HL-60 (cell line): ENCODE data around the gene AP1B1.

Source experiments
- DNase-seq, 2 experiments: peaks; one replicate each; pipeline ENCODE4 v3.0.0-alpha.2; 2010 to 2020; ENCODE audit warnings: low read depth in 1 of 2, low spot score in 1 of 2
- H3K27ac ChIP-seq: fragments of 250-450 bp; sonication (Bioruptor Pico); replicated peaks from 2 replicates; pipeline ENCODE4 v1.5.1; 2020; ENCODE audit warnings: mild to moderate bottlenecking, moderate library complexity
- H3K27me3 ChIP-seq: fragments of 250-450 bp; sonication (Bioruptor Pico); 2 replicates; pipeline ENCODE4 v1.5.1; 2021; ENCODE audit warnings: mild to moderate bottlenecking, moderate library complexity; ENCODE audit not compliant: insufficient read depth, poor library complexity, severe bottlenecking
- H3K4me3 ChIP-seq: replicated peaks from 2 replicates; pipeline ENCODE4 v1.5.1; 2011; ENCODE audit warnings: mild to moderate bottlenecking, control low read depth, low read length; ENCODE audit not compliant: insufficient read depth
- CTCF ChIP-seq: IDR thresholded peaks from one replicate; pipeline ENCODE4 v1.5.1; 2011; ENCODE audit warnings: low read length, control low read depth, inconsistent platforms; ENCODE audit not compliant: insufficient read depth
- GABPA ChIP-seq: IDR thresholded peaks from 2 replicates; pipeline ENCODE4 v1.6.1; 2012; ENCODE audit warnings: low read depth
- POLR2AphosphoS5 ChIP-seq: IDR thresholded peaks from 2 replicates; pipeline ENCODE4 v1.6.1; 2012; ENCODE audit warnings: low read depth
- REST ChIP-seq: IDR thresholded peaks from 2 replicates; pipeline ENCODE4 v1.6.1; 2012; ENCODE audit warnings: low read depth; ENCODE audit not compliant: insufficient replicate concordance
- SPI1 ChIP-seq: IDR thresholded peaks from 2 replicates; pipeline ENCODE4 v1.6.1; 2012; ENCODE audit warnings: low read depth, mild to moderate bottlenecking, borderline replicate concordance

Gene AP1B1

GRCh38 chr22:29310065-29310862 lies 78.1 kb downstream of the AP1B1 start:
- Histone ChIP-seq H3K27me3 (peaks cover 45% of the 10 kb centered on the region), H3K27ac (no peak overlapping the region), H3K4me3 (no peak overlapping the region)
- no peak for DNase-seq
- TF ChIP-seq REST (no peak), GABPA (no peak), CTCF (no peak), SPI1 (no peak), POLR2AphosphoS5 (no peak)

- DNase-seq: no peak
- no peak for TF ChIP-seq CTCF
- no peak for TF ChIP-seq REST
- no peak for TF ChIP-seq SPI1
- TF ChIP-seq POLR2AphosphoS5: no peak
- TF ChIP-seq GABPA: no peak
- no peak overlapping the region for H3K27ac ChIP-seq
Observed at GRCh38 chr22:29309332-29310064, 78.9 kb downstream of the AP1B1 start.

GRCh38 chr22:29308791-29309262 lies 79.5 kb downstream of the AP1B1 start:
- Histone ChIP-seq H3K27me3 (peaks cover 33% of the 10 kb centered on the region), H3K27ac (no peak overlapping the region), H3K4me3 (no peak overlapping the region)
- no peak for DNase-seq
- TF ChIP-seq REST (no peak), POLR2AphosphoS5 (no peak), CTCF (no peak), SPI1 (no peak), GABPA (no peak)

More at GRCh38 chr22:29309332-29310064, 78.9 kb downstream of the AP1B1 start:
- H3K27me3 ChIP-seq: peaks cover 40% of the 10 kb centered on the region
- H3K4me3 ChIP-seq: no peak overlapping the region
